ENCODE data around the gene PAX8. TPM values are rescaled to one million over a fixed set of nuclear protein-coding genes. Genes with fewer than 3 reads are reported as not detected.
"Not testable (repeated sequence)": the region's sequence is repeated elsewhere in the genome, so short reads cannot be mapped to it uniquely, and the experiment has no call there.

Gene PAX8
- total RNA-seq, 5 donors from 2014 or later (not counting 1 experiment from before 2014, with no cell fraction given), result 1.0 to 1.8 (median 1.3) TPM

DNA sequence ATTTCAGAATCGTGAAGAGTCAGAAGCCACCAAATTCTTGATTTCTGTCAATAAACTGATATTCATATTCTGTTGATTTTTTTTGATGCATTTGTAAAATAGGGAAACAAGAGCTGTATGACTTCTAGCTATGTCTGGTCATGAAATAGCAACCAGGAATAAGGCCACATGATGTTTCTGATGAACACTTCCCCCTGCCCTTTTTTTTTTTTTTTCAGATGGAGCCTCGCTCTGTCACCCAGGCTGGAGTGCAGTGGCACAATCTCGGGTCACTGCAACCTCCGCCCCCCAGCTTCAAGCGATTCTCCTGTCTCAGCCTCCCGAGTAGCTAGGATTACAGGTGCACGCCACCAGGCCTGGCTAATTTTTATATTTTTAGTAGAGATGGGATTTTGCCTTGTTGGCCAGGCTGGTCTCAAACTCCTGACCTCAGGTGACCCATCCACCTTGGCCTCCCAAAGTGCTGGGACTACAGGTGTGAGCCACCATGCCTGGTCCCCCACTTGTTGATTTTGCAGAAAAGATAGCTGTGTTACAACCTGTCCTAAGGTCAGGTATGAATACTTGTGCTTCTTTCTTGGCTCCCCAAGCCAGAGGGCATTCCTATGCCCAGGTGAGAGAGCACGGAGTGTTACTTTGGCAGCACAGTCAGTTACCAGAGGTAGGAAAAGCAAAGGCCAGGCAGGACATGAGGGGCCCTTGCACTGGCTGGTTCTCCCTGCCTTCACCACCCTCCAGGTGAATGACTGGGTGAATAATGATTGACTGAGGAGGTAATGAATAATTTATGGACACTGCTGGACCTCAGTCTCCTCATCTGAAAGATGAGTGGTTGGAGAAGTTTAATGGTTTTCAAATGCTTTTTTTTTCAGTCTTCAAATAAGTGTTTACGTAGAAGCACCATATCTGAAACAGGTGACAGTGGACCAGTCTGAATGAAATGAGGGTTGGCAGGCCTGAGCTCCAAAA lies 39.6 kb downstream of the PAX8 start:
- no peaks in the 10 kb centered on the region for H3K36me3 ChIP-seq (ENCODE audit: control insufficient read depth in 2 of 2, extremely low read depth in 1 of 2, insufficient read depth in 1 of 2, low read length in 1 of 2)
- H3K4me3 ChIP-seq (ENCODE audit: control insufficient read depth in 1 of 2, extremely low read depth in 1 of 2, low read length in 1 of 2), result no peak overlapping the region
- ChIA-PET CTCF (interaction anchor here in 1 of 2 donors (0.5 to 1.4 kb wide), 3 partner anchors 15 to 146 kb away, joined by 3 to 7 read pairs (median 4); no protein-coding TSS in a partner anchor), POLR2A (no interaction called here)
- Mint-ChIP-seq H3K27me3 (no peaks in the 10 kb centered on the region), H3K36me3 (no peaks in the 10 kb centered on the region), H3K27ac (no peak overlapping the region), H3K9me3 (no peaks in the 10 kb centered on the region), H3K4me3 (no peak overlapping the region), H3K4me1 (peaks cover 27 to 34% (median 31%) of the 10 kb centered on the region in 3 donors)
- peaks cover 0 to 7% of the 10 kb centered on the region in 2 experiments for H3K4me1 ChIP-seq (ENCODE audit: control insufficient read depth in 1 of 2, extremely low read depth in 1 of 2, insufficient read depth in 2 of 2, low read length in 2 of 2)
- 93% methylated on average over 6 of the region's 9 CpGs for WGBS (ENCODE audit: insufficient coverage)
- no peak overlapping the region for H3K27ac ChIP-seq (ENCODE audit: low read length)
- no peak for ATAC-seq (replicated peaks in 1 of 4)
- H3K9me3 ChIP-seq, result no peaks in the 10 kb centered on the region
- H3K27me3 ChIP-seq (replicated peaks in 1 of 2; ENCODE audit: control insufficient read depth in 2 of 2, extremely low read depth in 1 of 2, insufficient read depth in 2 of 2, low read length in 1 of 2), result peaks cover 0 to 5% of the 10 kb centered on the region in 2 experiments
- DNase-seq, result no peak

DNA sequence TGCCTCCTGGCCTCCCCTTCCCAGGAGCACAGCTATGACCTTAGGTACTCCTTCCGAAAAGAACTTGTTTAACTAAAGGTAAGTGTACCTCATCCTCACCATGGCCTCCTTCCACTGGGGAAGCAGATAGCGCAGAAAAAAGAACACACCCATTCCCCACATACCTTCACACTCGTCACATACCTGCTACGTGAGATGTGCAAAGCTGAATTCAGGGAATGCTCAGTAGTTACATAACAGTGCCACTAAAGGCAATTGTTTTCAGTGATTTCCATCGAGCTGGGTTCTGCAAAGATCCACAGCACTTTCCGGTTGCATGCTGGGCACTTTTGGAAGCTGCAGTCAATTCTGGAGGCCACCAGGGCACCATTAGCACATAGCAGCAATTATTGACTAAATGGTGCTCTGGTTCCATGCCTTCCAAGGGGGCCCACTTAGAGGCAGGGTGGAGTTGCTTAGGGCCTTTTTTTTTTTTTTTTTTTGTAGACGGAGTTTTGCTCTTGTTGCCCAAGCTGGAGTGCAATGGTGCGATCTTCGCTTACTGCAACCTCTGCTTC lies 41.0 kb downstream of the PAX8 start:
- WGBS (ENCODE audit: insufficient coverage), result 86% methylated on average over 6 of the region's 9 CpGs
- Mint-ChIP-seq H3K9me3 (no peaks in the 10 kb centered on the region), H3K36me3 (no peaks in the 10 kb centered on the region), H3K27ac (peak overlapping the region in 1 of 2 donors; percentile 31), H3K27me3 (no peaks in the 10 kb centered on the region), H3K4me3 (peak overlapping the region; percentile 31 to 68 (median 61)), H3K4me1 (peaks cover 27 to 34% (median 32%) of the 10 kb centered on the region in 3 donors)
- CTCF ChIA-PET, result interaction anchor here in 1 of 2 donors (0.9 to 1.0 kb wide), 2 partner anchors 8 to 101 kb away, joined by 3 to 6 read pairs; no protein-coding TSS in a partner anchor
- ATAC-seq (replicated peaks in 1 of 4), result no peak
- no peaks in the 10 kb centered on the region for H3K36me3 ChIP-seq (ENCODE audit: control insufficient read depth in 2 of 2, extremely low read depth in 1 of 2, insufficient read depth in 1 of 2, low read length in 1 of 2)
- H3K4me3 ChIP-seq (ENCODE audit: control insufficient read depth in 1 of 2, extremely low read depth in 1 of 2, low read length in 1 of 2), result no peak overlapping the region
- peaks cover 0 to 5% of the 10 kb centered on the region in 2 experiments for H3K27me3 ChIP-seq (replicated peaks in 1 of 2; ENCODE audit: control insufficient read depth in 2 of 2, extremely low read depth in 1 of 2, insufficient read depth in 2 of 2, low read length in 1 of 2)
- peaks cover 0 to 7% of the 10 kb centered on the region in 2 experiments for H3K4me1 ChIP-seq (ENCODE audit: control insufficient read depth in 1 of 2, extremely low read depth in 1 of 2, insufficient read depth in 2 of 2, low read length in 2 of 2)
- H3K9me3 ChIP-seq, result no peaks in the 10 kb centered on the region
- no peak for DNase-seq
- H3K27ac ChIP-seq (ENCODE audit: low read length), result no peak overlapping the region
- POLR2A ChIA-PET, result no interaction called here

DNA sequence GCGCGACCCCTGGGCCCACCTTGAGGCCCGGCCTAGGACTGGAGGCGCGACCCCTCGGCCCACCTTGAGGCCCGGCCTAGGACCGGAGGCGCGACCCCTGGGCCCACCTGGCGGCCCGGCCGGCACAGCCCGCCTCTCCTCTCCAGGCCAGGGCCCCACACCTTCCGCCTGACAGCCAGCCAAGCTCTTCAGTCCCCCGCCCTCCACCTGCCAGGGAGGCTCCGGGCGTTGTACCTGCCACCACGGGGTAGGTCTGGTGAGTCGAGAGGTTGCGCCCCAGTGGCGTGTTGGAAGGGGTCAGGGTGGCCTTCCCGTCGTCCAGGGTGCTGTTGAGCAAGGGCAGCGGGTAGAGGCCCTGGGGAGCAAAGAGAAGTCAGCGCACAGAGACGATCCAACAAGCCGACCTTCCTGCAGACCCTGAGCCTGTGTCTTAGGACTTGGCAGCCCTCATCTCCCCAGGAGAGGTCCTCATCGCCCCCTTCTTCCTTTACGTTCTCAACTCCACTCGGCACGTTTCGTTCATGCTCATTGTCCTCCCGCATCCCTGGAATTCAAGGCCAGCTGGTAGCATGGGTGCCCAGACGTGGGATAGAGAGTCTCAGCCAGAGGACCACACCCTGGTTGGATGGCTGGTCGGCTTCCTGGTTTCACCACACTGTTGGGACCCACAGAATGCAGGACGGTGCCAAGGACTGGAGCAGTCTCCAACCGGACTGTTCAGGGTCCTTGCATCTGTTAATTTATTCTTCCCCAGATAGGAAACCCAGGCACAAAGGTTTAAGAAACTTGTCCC lies 42.2 kb downstream of the PAX8 start:
- no peak for ATAC-seq (replicated peaks in 1 of 4)
- no peaks in the 10 kb centered on the region for H3K9me3 ChIP-seq
- no peaks in the 10 kb centered on the region for H3K27me3 Mint-ChIP-seq
- peak overlapping the region; percentile 43 to 71 for H3K27ac Mint-ChIP-seq
- 86% methylated on average over 35 of the region's 38 CpGs for WGBS (ENCODE audit: insufficient coverage)
- peaks cover 0 to 7% of the 10 kb centered on the region in 2 experiments for H3K27me3 ChIP-seq (replicated peaks in 1 of 2; ENCODE audit: control insufficient read depth in 2 of 2, extremely low read depth in 1 of 2, insufficient read depth in 2 of 2, low read length in 1 of 2)
- POLR2A ChIA-PET, result no interaction called here
- CTCF ChIA-PET, result no interaction called here
- peaks cover 27 to 34% (median 32%) of the 10 kb centered on the region in 3 donors for H3K4me1 Mint-ChIP-seq
- H3K36me3 Mint-ChIP-seq, result no peaks in the 10 kb centered on the region
- peak in 1 of 35 experiments; percentile 6 for DNase-seq
- peak overlapping the region; percentile 61 to 77 (median 68) for H3K4me3 Mint-ChIP-seq
- H3K9me3 Mint-ChIP-seq, result no peaks in the 10 kb centered on the region
- H3K36me3 ChIP-seq (ENCODE audit: control insufficient read depth in 2 of 2, extremely low read depth in 1 of 2, insufficient read depth in 1 of 2, low read length in 1 of 2), result no peaks in the 10 kb centered on the region
- H3K27ac ChIP-seq (ENCODE audit: low read length), result no peak overlapping the region
- peaks cover 0 to 7% of the 10 kb centered on the region in 2 experiments for H3K4me1 ChIP-seq (ENCODE audit: control insufficient read depth in 1 of 2, extremely low read depth in 1 of 2, insufficient read depth in 2 of 2, low read length in 2 of 2)
- H3K4me3 ChIP-seq (ENCODE audit: control insufficient read depth in 1 of 2, extremely low read depth in 1 of 2, low read length in 1 of 2), result no peak overlapping the region

DNA sequence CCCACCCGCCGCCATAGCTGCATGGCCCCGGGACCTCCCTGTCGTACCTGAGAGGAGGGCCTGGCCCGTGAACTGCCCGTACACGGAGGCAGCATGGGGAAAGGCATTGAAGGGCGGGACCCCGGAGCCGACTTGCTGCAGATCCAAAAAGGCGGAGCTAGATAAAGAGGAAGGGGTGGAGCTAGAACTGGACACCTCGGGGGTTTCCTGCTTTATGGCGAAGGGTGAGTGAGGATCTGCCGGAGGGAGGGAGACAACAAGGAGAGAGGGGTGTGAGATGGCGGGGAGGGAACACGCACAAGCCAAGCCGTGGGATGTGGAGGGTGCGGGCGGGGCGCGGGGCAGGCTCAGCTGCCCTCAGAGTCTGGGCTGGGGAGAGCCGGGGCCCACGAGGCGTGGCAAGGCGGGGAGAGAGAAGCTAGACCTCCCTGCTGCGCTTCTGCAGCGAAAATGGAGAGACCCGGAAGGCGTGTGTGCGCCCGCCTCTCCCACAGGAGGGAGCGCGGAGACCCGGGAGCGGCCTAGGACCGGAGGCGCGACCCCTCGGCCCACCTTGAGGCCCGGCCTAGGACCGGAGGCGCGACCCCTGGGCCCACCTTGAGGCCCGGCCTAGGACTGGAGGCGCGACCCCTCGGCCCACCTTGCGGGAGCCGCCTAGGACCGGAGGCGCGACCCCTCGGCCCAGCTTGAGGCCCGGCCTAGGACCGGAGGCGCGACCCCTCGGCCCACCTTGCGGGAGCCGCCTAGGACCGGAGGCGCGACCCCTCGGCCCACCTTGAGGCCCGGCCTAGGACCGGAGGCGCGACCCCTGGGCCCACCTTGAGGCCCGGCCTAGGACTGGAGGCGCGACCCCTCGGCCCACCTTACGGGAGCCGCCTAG lies 43.1 kb downstream of the PAX8 start:
- POLR2A ChIA-PET, result interaction anchor here (0.6 kb wide), 4 partner anchors 16 to 48 kb away, joined by 3 to 9 read pairs (median 3); no protein-coding TSS in a partner anchor
- WGBS (ENCODE audit: insufficient coverage), result 46% methylated on average over 31 of the region's 74 CpGs
- not testable (repeated sequence) for H3K4me1 ChIP-seq (ENCODE audit: control insufficient read depth in 1 of 2, extremely low read depth in 1 of 2, insufficient read depth in 2 of 2, low read length in 2 of 2); H3K36me3 ChIP-seq (ENCODE audit: control insufficient read depth in 2 of 2, extremely low read depth in 1 of 2, insufficient read depth in 1 of 2, low read length in 1 of 2); H3K27me3 Mint-ChIP-seq; H3K27me3 ChIP-seq (replicated peaks in 1 of 2; ENCODE audit: control insufficient read depth in 2 of 2, extremely low read depth in 1 of 2, insufficient read depth in 2 of 2, low read length in 1 of 2); H3K9me3 Mint-ChIP-seq; H3K36me3 Mint-ChIP-seq; H3K9me3 ChIP-seq
- DNase-seq (peak in 31 of 35 experiments; percentile 13 to 71 (median 41)), ATAC-seq (replicated peaks in 1 of 4) (peak; percentile 89 to 93 (median 89))
- H3K27ac Mint-ChIP-seq, result peak overlapping the region; percentile 86 to 96
- CTCF ChIA-PET, result interaction anchor here in 1 of 2 donors (0.6 to 1.4 kb wide), 6 partner anchors 15 to 99 kb away, joined by 3 to 10 read pairs (median 5); partner anchors contain the start of gene PSD4
- peak overlapping the region; percentile 13 for H3K27ac ChIP-seq (ENCODE audit: low read length)
- H3K4me1 Mint-ChIP-seq, result peaks cover 28 to 29% (median 28%) of the 10 kb centered on the region in 3 donors
- H3K4me3 Mint-ChIP-seq, result peak overlapping the region; percentile 89 to 92 (median 91)
- H3K4me3 ChIP-seq (ENCODE audit: control insufficient read depth in 1 of 2, extremely low read depth in 1 of 2, low read length in 1 of 2), result peak overlapping the region; percentile 19 to 57

DNA sequence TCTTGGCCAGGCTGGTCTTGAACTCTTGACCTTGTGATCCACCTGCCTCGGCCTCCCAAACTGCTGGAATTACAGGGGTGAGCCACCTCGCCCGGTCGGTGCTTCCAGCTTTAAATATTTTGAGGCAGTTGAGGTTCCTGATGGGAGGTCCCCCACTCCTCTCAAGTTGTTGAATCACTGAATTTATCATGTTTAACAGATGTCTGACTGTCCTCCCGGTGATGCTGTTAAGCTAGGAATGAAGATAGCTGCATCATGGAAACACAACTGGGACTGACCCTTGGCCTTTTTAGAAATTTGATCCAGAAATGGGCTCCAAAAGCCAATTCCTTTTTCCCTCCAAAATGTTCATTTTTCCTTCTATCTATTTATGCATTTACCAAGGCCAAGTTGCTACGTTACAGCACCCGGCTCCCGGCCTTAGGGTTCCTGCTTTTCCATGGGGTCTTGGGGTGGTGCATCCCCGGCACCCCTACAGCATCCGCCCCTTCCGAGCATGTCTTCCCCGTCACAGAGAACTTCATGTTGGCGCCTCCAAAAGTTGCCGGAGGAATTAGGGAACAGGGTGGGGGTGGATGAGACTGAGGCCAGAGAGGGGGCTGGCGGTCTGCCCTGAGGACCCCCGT lies 43.9 kb downstream of the PAX8 start:
- Histone ChIP-seq H3K27ac (ENCODE audit: low read length) (no peak overlapping the region), H3K4me3 (ENCODE audit: control insufficient read depth in 1 of 2, extremely low read depth in 1 of 2, low read length in 1 of 2) (peak overlapping the region; percentile 19 to 57), H3K27me3 (replicated peaks in 1 of 2; ENCODE audit: control insufficient read depth in 2 of 2, extremely low read depth in 1 of 2, insufficient read depth in 2 of 2, low read length in 1 of 2) (peaks cover 0 to 3% of the 10 kb centered on the region in 2 experiments), H3K9me3 (no peaks in the 10 kb centered on the region), H3K4me1 (ENCODE audit: control insufficient read depth in 1 of 2, extremely low read depth in 1 of 2, insufficient read depth in 2 of 2, low read length in 2 of 2) (peaks cover 0 to 7% of the 10 kb centered on the region in 2 experiments), H3K36me3 (ENCODE audit: control insufficient read depth in 2 of 2, extremely low read depth in 1 of 2, insufficient read depth in 1 of 2, low read length in 1 of 2) (no peaks in the 10 kb centered on the region)
- POLR2A ChIA-PET, result interaction anchor here in 1 of 2 donors (0.5 to 0.6 kb wide), 2 partner anchors 49 to 71 kb away, joined by 3 to 5 read pairs; no protein-coding TSS in a partner anchor
- ATAC-seq (replicated peaks in 1 of 4) (peak in 3 of 4 experiments; percentile 8 to 13 (median 8)), DNase-seq (no peak)
- H3K4me1 Mint-ChIP-seq, result peaks cover 26 to 33% (median 27%) of the 10 kb centered on the region in 3 donors
- WGBS (ENCODE audit: insufficient coverage), result 75% methylated on average over 7 of the region's 16 CpGs
- no peaks in the 10 kb centered on the region for H3K9me3 Mint-ChIP-seq
- peak overlapping the region; percentile 89 to 92 (median 91) for H3K4me3 Mint-ChIP-seq
- peak overlapping the region; percentile 55 to 96 for H3K27ac Mint-ChIP-seq
- CTCF ChIA-PET, result interaction anchor here (0.5 to 1.4 kb wide), 7 partner anchors 16 to 1196 kb away, joined by 3 to 10 read pairs (median 5); no protein-coding TSS in a partner anchor
- H3K27me3 Mint-ChIP-seq, result no peaks in the 10 kb centered on the region
- no peaks in the 10 kb centered on the region for H3K36me3 Mint-ChIP-seq
